Activated CD8-positive, alpha-beta memory T cell treated with anti-CD3 and anti-CD28 coated beads, Interleukin-2, amount 50 U/mL, for 24 hours (primary cell): ENCODE data around the gene ANXA7.
"Not testable (repeated sequence)": the region's sequence is repeated elsewhere in the genome, so short reads cannot be mapped to it uniquely, and the experiment has no call there.

Experiments used
- DNase-seq: peaks from one replicate; pipeline ENCODE4 v3.0.0-alpha.2; 2020; ENCODE audit errors: extremely low read depth

ANXA7 gene

DNA sequence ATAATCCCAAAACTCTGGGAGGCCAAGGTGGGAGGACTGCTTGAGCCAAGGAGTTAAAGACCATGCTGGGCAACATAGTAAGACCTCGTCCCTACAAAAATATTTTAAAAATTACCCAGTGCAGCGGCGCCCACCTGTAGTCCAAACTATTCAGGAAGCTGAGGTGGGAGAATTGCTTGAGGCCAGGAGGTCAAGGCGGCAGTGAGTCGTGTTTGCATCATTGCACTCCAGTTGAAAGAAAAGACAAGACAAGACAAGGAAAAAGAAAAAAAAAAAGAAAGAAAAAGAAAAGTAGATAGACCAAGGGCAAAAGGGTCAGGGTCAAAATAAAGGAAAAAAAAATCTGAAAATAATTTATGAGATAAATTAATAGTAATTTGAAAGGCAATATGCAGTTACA is 5.8 kb downstream of the ANXA7 start:
- DNase-seq = no peak

DNA sequence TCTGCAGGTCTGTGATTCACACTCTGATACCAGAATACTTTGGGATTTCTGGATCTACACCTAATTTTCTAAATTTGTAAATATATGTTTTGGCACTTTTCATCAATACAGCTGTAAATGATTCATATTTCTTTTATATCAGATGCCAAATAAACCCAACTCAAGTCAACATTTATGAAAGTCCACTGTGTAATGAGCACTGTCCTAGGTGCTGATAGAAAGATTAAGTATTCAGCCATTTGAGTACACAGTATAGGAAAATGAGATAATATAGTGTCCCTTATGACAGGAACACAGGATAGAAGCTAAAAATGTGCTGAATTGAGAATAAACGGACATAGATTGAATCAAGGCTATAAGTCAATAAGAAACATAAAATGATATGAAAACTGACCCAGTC is 6.4 kb downstream of the ANXA7 start:
- no peak for DNase-seq

DNA sequence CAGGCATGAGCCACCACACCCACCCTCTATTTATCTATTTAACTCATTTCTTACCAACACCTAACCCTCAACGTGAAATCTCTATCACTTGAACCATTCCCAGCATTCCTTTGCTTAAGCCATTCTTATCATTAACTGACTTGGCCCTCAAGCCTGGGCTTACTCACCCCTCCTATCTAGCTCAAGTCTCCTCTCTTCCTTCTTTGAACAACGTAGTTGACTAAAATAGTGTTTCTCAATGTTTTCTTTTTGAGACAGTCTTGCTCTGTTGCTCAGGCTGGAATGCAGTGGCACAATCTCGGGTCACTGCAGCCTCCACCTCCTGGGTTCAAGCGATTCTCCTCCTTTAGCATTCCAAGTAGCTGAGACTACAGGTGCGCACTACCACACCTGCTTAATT is 7.0 kb downstream of the ANXA7 start:
- no peak for DNase-seq

DNA sequence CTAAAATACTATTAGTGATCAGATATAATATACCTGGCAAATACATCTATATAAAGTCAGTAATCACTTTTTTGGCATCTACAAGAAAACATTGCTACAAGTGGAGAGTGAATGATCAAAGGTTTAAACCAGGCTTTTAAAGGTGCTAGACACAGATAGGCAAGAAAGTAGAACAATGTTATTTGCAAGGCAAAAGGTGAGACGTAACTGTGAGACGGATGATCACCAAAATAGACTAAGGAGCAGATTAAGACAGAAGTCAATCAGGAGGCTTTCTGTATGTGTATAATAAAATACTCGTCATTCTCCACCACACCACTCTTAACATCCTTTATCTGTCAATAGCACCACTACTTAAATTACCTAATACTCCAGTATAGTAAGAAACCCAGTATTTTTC is 8.3 kb downstream of the ANXA7 start:
- no peak for DNase-seq

DNA sequence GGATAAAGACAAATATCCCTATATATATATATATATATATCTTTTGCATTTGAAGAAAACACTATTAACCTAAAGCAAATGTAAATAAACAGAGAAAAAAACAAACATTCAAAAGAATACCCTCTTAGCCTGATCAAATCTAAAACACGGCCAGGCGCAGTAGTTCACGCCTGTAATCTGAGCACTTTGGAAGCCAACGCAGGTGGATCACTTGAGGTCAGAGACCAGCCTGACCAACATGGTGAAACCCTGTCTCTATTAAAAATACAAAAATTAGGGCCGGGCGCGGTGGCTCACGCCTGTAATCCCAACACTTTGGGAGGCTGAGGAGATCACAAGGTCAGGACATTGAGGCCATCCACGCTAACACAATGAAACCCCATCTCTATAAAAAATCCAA is 9.2 kb downstream of the ANXA7 start:
- DNase-seq = no peak

DNA sequence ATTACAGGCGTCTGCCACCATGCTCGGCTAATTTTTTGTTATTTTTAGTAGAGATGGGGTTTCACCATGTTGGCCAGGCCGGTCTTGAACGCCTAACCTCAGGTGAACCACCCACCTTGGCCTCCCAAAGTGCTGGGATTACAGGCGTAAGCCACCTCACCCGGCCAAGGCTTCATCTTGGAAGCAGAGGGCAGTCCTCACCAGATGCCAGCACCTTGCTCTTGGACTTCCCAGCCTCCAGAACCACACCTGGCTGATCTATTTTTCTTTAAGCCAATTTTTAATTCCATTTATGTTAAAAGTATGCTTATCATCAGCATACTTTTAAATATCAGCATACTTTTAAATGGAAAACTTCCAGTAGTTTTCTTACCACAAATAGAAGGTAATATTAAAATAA is 12.2 kb downstream of the ANXA7 start:
- DNase-seq = no peak

DNA sequence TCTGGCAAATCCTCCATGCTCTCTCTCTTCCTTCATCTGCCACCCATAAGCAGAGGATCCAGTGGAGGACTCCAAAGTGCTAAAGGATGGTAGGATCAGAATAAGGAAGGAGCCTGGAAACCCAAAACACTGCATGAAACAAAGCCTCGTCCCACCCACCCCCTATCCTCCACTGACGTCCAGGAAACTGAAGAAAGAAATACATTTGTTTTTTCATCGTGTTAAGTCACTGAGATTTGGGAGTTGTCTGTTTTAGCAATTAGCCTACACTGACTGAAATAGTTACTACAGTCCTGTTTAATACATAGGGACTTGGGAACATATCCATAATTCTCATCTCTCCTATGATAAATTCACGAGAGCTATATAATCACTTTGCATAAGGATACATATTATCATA is 14.8 kb downstream of the ANXA7 start:
- DNase-seq = no peak

DNA sequence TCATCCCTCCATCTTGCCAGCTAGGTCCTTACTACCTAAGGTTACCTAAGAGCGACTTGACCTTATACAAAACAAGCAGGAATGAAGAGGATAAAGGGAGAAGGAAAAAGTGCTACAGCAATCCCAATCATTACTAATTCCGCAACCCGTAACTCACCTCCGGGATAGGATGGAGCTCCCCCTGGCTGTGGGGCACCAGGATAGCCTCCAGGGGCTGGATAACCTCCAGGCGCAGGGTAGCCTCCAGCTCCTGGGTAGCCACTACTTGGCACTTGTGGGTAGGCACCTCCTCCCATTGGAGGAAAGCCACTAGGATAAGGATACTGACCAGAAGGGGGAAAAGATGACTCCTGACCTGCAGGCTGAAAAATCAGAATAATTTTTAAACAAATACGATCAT is 15.8 kb downstream of the ANXA7 start:
- no peak for DNase-seq

DNA sequence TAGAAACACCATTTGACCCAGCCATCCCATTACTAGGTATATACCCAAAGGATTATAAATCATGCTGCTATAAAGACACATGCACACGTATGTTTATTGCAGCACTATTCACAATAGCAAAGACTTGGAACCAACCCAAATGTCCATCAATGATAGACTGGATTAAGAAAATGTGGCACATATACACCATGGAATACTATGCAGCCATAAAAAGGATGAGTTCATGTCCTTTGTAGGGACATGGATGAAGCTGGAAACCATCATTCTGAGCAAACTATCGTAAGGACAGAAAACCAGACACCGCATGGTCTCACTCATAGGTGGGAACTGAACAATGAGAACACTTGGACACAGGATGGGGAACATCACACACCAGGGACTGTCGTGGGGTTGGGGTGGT is 19.5 kb downstream of the ANXA7 start:
- not testable (repeated sequence) for DNase-seq

DNA sequence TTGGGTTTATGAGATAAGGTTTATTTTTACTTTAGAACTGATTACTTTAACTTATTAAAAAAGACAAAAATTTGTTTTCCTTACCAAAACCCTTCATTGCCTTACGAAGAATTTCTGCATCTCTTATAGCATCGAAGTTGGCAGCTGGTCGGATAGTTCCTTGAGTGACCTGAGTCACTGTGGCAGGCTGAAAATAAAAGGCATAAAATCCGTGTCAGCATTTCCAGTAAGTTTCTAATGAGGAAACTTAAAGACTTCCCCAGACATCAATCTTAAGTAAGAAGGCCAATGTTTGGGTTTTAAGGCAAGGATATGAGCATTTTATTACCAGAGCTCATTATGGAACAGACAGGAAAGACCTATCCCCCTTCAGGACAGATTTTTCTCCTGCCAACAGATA is 25.6 kb downstream of the ANXA7 start:
- no peak for DNase-seq

DNA sequence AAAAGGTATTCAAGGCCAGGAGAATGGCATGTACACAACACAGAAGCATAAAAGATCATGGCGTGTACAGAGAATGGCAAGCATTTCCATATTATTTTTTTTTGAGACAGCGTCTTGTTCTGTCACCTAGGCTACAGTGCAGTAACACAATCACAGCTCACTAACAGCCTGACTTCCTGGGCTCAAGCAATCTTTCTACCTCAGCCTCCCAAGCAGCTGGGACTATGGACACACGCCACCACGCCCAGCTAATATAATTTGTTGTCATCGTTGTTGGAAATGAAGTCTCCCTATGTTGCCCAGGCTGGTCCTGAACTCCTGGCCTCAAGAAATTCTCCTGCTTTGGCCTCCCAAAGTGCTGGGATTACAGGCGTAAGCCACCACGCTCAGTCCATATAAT is 27.3 kb downstream of the ANXA7 start:
- DNase-seq = no peak

DNA sequence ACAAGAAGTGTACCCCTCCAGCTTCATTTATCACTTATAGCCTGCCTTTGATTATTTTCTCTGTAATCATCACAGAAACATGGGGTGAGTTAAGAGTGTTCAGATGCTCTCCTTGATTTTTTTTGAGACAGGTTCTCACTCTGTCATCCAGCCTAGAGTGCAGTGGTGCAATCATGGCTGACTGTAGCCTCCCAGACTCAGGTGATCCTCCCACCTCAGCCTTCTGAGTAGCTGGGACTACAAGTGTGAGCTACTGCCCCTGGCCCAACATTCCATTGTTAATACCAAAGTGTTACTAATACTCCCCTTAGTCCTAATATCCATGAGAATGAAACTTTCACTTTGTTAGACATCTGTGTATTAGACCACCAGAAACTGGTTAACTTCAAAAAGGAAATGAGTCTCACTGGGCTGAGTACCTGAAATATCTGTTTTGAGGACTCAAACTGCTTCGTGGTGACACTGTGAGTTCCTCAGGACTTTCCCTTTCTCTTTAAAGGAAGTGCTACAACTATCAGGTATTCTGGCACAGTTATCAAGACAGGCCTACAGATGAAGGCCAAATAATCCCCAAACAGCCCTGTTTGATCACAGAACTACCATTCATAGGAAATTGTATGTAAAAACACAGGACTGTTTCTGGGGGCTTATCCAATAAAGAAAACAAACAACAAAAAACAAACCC is 34.7 kb downstream of the ANXA7 start:
- DNase-seq = no peak

DNA sequence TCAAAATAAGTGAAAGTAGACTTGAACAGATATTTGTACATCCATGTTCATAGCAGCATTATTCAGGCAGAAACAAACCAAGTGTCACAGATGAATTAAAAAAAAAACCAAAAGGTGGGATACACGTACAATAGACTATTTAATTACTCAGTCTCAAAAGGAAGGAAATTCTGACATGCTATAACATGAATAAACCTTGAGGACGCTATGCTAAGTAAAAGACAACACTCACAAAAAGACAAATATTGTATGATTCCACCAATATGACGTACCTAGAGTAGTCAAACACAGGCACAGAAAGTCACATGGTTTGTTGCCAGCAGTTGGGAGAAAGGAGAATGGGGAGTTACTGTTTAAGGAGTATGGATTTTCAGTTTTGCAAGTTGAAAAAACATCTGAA is 37.2 kb downstream of the ANXA7 start:
- DNase-seq = no peak

DNA sequence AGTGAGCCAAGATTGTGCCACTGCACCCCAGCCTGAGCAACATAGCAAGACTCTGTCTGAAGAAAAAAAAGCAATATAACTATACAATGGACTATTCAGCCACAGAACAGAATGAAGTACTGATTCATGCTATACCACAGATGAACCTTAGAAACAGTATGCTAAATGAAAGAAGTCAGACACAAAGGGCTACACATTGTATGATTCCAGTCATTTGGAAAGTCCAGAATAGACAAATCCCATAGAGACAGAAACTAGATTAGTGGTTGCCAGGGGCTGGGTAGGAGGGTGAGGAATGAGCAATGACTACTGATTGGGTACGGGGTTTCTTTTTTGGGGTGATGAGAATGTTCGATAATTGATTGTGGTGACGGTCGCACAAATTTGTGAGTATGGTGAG is 45.6 kb downstream of the ANXA7 start:
- no peak for DNase-seq

DNA sequence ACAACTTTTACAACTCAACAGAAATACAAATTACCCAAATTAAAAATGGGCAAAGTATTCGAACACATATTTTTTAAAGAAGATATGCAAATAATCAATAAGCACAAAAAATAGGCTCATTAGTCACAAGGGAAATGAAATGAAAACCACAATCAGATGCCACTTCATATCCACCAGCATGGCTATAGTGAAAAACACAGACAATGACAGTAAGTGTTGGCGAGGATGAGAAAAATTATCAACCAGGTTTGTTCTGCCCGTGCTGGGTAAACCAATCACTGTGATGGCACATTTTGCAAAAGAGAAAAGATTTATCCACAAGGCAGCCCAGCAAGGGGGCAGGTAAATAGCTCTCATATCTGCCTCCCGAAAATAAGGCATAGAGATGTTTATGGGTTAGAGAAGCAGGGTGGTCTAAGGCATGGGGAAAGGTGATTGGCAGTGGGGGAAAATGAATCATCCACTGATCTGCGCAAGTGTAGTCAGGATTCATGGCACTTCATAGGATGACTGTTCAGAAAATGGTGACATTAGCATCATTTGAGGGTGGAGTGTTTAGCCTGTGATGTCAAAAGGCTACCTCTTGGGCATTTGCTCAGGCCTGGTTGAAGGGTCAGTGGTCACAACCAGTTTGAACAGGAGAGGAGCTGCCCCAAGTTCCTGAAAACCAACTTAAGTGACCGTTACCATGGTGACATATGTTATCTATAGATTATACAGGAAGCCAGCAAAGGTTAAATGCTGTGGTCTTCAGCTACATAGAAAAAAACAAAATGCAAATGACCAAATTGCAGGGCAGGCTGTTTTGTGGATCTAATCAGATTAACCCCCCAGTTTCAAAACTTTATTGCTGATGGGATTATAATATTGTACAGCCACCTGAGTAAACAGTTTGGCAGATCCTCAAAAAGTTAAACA is 47.2 kb downstream of the ANXA7 start:
- no peak for DNase-seq

DNA sequence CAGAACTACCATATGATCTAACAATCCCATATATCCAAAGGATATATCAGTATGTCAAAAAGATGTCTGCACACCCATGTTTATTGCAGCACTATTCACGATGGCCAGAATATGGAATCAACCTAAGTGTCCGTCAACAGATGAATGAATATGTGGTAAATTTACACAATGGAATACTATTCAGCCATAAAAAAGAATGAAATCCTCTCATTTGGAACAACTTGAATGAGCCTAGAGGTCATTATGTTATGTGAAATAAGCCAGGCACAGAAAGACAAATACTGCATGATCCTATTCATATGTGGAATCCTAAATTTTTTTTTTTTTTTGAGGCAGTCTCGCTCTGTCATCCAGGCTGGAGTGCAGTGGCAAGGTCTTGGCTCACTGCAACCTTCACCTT is 48.9 kb downstream of the ANXA7 start:
- no peak for DNase-seq

DNA sequence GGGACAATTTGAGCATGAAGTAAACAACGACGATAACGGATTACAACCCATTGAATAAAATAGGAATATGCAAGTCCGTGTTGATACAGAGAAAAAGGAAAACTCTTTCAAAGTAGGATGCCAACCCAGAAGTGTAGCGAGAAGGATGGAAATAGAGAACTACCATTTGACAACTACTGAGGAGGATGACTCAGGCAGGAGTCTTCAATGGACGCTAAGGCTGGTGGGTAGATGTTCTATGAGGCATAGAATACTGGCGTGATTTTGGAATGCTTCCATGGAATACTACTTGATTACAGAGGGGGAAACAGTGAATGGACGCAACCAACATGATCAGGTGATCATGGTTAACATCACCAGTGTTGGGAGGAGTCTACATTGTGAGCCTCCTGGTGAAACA is 54.4 kb downstream of the ANXA7 start:
- DNase-seq = no peak

DNA sequence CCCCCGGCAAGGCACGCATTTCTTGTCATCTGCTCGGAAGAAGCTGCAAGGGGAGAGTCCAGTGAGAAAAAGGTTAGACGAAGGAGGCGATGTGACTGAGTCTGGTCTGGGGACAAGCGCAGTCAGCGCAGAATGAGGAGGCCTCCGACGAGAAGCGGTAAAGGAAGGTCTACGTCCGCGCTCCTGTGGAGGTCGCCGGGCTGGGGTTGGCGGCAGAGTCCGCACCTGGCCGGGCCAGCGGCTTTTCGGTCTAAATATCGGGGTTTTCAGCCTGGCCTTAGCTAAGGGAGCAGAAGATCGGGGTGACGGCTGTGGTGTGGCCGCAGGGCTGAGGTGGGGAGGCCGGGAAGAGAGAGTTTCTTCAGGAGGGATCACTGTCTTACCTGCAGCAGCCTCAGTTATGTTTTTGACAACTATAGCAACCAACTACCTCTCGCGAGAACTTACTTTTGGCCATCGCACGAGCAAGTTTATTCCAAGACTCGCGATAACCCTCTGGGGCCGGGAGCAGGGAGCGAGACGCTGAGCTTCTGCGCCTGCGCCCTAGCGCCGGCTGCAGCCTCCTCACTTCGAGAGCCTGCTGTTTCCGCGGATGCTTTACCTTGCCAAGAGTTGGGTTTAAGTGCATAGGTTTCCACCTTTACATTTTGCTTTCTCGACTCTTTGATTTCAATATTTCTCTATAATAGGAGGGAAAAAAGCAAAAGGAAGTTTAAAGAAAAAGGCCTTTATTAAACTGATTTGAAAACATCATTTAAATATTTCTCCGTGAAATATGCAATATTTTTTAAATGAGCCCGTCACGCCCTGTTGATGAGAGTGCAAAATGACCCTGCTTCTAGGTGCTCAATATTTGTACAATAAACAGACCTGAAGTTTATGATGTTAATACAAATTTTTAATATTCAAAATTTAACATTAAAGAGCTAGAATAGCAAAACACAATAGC is 55.3 kb downstream of the ANXA7 start, which contains the start of gene CFAP70:
Gene CFAP70, minus strand, starts transcription at position 534 of the 949 bp plus-strand sequence. CDS start 4,068 bp downstream, outside the sequence.
- peak; percentile 82 for DNase-seq

DNA sequence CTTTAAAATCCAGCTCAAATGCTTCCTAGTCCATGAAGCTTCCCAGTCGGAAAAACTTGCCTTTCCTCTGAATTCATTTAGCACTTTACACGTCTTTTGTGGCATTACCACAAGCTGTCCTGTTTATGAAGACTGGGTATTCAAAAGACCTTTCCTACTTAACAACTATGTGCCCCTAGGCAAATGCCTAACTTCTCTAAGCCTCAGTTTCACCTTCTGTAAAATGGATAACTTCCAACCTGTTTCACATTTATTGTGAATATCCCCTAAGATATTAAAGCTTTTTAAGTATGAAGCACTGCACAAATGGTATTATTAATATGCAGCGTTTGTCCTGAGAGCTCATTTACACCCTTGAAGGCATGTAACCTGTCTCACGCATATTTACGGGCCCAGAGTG is 56.0 kb downstream of the ANXA7 start:
- no peak for DNase-seq

DNA sequence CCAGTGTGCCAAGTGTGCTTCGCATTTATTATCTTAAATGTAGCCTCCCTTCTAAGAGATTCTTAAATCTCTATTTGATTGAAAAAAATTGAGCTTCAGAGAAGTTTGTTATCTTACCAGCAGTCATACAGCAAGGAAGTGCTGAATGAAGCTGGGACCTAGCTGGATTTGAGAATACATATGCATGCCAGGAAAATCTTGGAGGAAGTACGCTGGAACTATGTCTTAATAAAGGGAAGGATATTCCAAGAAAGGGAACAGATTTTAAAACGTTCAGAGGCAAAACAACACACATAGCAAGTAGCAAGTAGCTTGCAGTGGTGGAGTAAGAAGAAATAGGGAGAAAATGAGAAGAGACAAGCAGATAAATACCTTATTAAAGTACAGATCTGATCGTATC is 56.7 kb downstream of the ANXA7 start:
- DNase-seq = no peak

DNA sequence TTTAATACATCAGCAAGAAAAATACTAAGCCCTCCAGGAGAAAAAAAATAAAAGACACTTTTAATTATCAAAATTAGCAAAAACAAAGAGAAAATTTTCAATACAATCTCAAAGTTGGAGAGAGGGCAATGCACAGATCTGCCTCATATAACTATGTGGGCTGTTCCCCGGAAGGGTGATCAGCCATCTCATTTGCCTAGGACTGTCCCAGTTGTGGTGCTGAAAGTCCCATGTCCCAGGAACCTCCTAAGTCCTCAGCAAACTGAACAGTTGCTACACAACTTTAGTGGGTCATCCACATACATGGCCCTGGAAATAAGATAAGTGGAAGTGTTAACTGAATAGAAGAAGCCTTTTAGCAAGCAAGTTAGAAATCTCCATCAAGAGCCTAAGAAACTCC is 69.6 kb downstream of the ANXA7 start:
- DNase-seq = no peak

DNA sequence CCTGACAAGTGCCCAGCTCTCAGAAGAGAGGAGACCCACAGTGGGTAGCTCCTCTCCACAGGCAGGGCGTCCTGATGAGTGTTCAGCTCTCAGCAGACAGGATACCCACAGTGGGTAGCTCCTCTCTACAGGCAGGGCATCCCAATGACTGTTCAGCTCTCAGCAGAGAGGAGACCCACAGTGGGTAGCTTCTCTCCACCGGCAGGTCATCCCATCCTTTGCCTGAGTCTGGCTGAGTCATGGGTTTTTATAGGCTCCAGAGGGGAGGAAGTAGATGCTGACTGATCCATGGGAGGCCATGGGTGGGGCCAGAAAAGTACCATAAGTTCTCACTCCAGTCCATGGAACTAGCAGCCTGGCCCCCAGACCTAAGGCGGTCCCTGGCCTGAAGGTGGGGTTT is 73.7 kb downstream of the ANXA7 start:
- no peak for DNase-seq
